Glutamatergic neuron (in vitro differentiated cells): ENCODE data around the gene FBXO21. TPM values are rescaled to one million over a fixed set of nuclear protein-coding genes. Genes with fewer than 3 reads are reported as not detected.
A peak's percentile ranks its signal among the peaks of the same experiment; 100 is the strongest.

ENCODE experiments used
- DNase-seq: peaks from one replicate; pipeline ENCODE4 v3.0.0; 2022
- H3K27ac Mint-ChIP-seq: one replicate; pipeline ENCODE4 v1.8.0; 2020; ENCODE audit warnings: mild to moderate bottlenecking, mixed read lengths, inconsistent platforms; ENCODE audit not compliant: unreplicated experiment
- H3K27me3 Mint-ChIP-seq: one replicate; pipeline ENCODE4 v1.8.0; 2020; ENCODE audit warnings: mild to moderate bottlenecking, moderate library complexity, mixed read lengths, inconsistent platforms; ENCODE audit not compliant: unreplicated experiment
- H3K36me3 Mint-ChIP-seq: one replicate; pipeline ENCODE4 v1.8.0; 2020; ENCODE audit warnings: mild to moderate bottlenecking, mixed read lengths, inconsistent platforms; ENCODE audit not compliant: unreplicated experiment
- H3K4me1 Mint-ChIP-seq: one replicate; pipeline ENCODE4 v1.8.0; 2020; ENCODE audit warnings: mild to moderate bottlenecking, low read depth, mixed read lengths, inconsistent platforms; ENCODE audit not compliant: unreplicated experiment
- H3K4me3 Mint-ChIP-seq: one replicate; pipeline ENCODE4 v1.8.0; 2020; ENCODE audit warnings: mild to moderate bottlenecking, mixed read lengths, inconsistent platforms; ENCODE audit not compliant: unreplicated experiment
- H3K9me3 Mint-ChIP-seq: one replicate; pipeline ENCODE4 v1.8.0; 2020; ENCODE audit warnings: mild to moderate bottlenecking, moderate library complexity, mixed read lengths, inconsistent platforms; ENCODE audit not compliant: unreplicated experiment
- CTCF ChIP-seq: fragments of 200-600 bp; sonication (generic); IDR thresholded peaks from one replicate; pipeline ENCODE4 v1.5.0; 2021; ENCODE audit not compliant: partially characterized antibody, unreplicated experiment
- total RNA-seq: library from RNA; stranded (reverse); fragmentation: NEBNext Ultra II Directional; extraction: Animal tissue kit (Norgen Biotek cat#: 25700); gene quantifications from one replicate; pipeline ENCODE4 v1.2.1, GENCODE V29; 2021; ENCODE audit not compliant: unreplicated experiment

The FBXO21 gene
- total RNA-seq, 1 donor from 2014 or later = 52.7 TPM

GRCh38 chr12:117192057-117192456, 1.8 kb upstream of the FBXO21 start:
- no peak for DNase-seq
- Mint-ChIP-seq H3K9me3 (peaks cover 9% of the 10 kb centered on the region), H3K4me3 (no peak overlapping the region), H3K27me3 (peaks cover 3% of the 10 kb centered on the region), H3K27ac (no peak overlapping the region), H3K36me3 (peaks cover 4% of the 10 kb centered on the region), H3K4me1 (peaks cover 5% of the 10 kb centered on the region)
- no peak for TF ChIP-seq CTCF

DNA sequence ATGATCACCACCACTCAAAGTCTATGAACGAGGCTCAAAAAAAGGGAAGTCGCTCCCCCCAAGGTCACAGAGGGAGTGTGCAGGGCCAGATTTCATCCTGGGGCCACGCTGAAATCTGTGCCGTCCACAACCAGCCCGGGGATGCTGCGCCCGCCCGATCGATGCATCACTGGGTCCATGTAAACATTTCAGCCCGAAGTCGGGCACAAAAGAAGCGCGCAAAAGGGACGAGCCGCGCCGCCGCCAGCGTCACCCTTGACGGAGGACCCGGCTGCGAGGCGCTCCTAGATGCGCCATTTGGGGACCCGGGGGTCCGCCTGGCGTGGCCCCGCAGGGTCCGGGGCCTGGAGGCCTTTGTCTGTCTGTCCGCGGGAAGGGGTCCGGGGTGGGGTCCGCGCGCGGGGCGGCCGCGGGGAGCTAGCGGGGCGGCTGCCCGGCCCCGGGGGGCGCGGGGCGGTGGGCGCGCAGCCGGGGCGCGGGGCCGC, 503 bp downstream of the FBXO21 start:
- Mint-ChIP-seq H3K27ac (peak overlapping the region; percentile 74), H3K4me1 (peaks cover 5% of the 10 kb centered on the region), H3K27me3 (peaks cover 3% of the 10 kb centered on the region)

DNA sequence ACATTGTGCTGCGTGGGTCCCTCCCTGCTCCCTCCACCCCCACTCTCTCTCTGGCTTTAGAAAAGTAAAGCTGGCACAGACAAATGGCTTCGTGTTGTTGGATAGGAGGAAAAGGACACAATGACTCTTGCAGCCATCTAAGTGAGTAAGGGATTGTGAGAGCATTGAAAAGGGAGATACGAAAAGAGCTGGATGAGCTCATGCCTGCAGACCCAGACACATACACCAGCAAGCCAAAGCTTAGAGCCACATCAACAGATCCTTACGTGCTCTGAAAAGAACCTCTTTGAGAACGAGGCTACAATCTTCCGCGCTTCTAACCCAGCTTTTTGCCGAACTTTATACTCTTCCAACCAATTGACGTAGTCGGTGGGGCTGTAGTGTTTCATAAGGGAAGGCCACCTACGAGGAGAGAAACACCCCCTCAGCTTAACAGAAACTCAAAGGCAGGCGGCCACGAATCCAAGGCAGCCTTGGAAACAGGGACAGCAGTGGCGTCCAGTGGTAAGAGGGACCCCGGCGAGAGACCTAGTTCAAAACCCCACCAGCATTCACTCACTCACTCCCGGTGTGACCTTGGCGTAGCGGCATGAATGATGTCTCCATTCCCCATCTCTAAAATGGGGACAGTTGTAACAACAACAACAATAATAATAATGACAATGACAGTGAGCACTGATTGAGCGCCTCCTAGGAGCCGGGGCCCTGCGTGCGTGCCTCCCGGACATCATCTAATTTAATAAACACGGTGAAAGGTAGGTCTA, 1.1 kb downstream of the FBXO21 start:
- Mint-ChIP-seq H3K9me3 (peaks cover 9% of the 10 kb centered on the region), H3K27me3 (peaks cover 3% of the 10 kb centered on the region), H3K4me1 (peaks cover 5% of the 10 kb centered on the region), H3K36me3 (peaks cover 4% of the 10 kb centered on the region), H3K4me3 (peak overlapping the region; percentile 95), H3K27ac (peak overlapping the region; percentile 74)
- no peak for TF ChIP-seq CTCF
- no peak for DNase-seq

More for the DNA sequence above, 503 bp downstream of the FBXO21 start:
- no peak for TF ChIP-seq CTCF
- peak overlapping the region; percentile 95 for H3K4me3 Mint-ChIP-seq
- H3K36me3 Mint-ChIP-seq = peaks cover 4% of the 10 kb centered on the region
- H3K9me3 Mint-ChIP-seq = peaks cover 9% of the 10 kb centered on the region
- DNase-seq = peak; percentile 68

DNA sequence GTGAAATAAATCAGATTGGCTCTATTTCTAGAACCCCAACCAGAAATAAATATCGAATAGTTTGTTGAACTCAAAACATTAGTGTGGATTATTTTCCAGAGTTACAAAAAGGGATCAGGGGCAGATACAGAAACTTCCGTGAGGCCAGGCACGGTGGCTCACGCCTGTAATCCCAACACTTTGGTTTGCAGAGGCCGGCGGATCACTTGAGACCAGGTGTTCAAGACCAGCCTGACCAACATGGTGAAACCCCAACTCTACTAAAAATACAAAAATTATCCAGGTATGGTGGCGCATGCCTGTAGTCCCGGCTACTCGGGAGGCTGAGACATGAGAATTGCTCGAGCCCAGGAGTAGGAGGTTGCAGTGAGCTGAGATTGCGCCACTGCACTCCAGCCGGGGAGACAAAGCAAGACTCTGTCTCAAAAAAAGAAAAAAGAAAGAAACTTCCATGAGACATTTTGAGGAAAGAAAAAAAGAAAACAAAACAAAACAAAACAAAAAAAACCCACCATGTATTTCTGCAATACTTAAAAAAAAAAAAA, 2.1 kb downstream of the FBXO21 start:
- H3K4me3 Mint-ChIP-seq = peak overlapping the region; percentile 95
- H3K27me3 Mint-ChIP-seq = peaks cover 3% of the 10 kb centered on the region
- H3K36me3 Mint-ChIP-seq = no peaks in the 10 kb centered on the region
- H3K4me1 Mint-ChIP-seq = peaks cover 5% of the 10 kb centered on the region
- DNase-seq = no peak
- H3K9me3 Mint-ChIP-seq = peaks cover 9% of the 10 kb centered on the region
- no peak overlapping the region for H3K27ac Mint-ChIP-seq
- TF ChIP-seq CTCF = no peak

DNA sequence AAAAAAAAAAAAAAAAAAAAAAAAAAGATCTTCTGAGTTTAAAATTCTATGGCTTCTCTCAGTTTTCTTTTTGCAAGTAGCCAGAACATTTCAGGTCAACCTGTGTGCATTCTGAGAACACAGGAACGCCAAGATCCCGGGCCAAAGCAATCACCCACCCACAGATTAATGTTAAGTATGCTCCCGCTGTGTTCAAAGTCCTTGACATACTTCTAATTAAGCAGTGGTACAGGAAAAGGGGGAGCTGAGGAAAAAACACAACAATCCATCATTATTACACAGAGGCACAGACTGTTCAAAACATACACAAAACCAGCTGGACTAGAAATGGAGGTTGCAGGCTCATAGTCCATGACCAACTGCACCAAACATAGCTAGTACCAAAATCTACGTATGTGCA, 2.8 kb downstream of the FBXO21 start:
- Mint-ChIP-seq H3K27ac (no peak overlapping the region), H3K27me3 (peaks cover 3% of the 10 kb centered on the region), H3K4me3 (no peak overlapping the region), H3K36me3 (no peaks in the 10 kb centered on the region), H3K4me1 (peaks cover 5% of the 10 kb centered on the region), H3K9me3 (peaks cover 9% of the 10 kb centered on the region)
- no peak for DNase-seq
- no peak for TF ChIP-seq CTCF
